Urinary bladder (tissue), 4 donors: ENCODE measurements around the gene RAB22A. TPM values are rescaled to one million over a fixed set of nuclear protein-coding genes. Genes with fewer than 3 reads are reported as not detected.

Source experiments
- DNase-seq: peaks from one replicate; pipeline ENCODE4 v3.0.0-alpha.2; 2015; ENCODE audit errors: extremely low spot score
- H3K27ac ChIP-seq: one replicate; pipeline ENCODE4 v1.5.1; 2013; ENCODE audit warnings: low read depth, mild to moderate bottlenecking, moderate library complexity
- H3K36me3 ChIP-seq: one replicate; pipeline ENCODE4 v1.6.1; 2013; ENCODE audit warnings: mild to moderate bottlenecking, moderate library complexity; ENCODE audit not compliant: insufficient read depth
- H3K4me1 ChIP-seq: one replicate; pipeline ENCODE4 v1.6.1; 2013; ENCODE audit warnings: mild to moderate bottlenecking, moderate library complexity; ENCODE audit not compliant: insufficient read depth
- H3K4me3 ChIP-seq: one replicate; pipeline ENCODE4 v1.5.1; 2013; ENCODE audit warnings: low read depth, low read length
- WGBS: extraction: QIAGEN DNeasy Blood & Tissue Kit; methylation state at CpG from one replicate; pipeline ENCODE4 v1.1.7; 2013; 5-methylcytosine and 5-hydroxymethylcytosine counted together
- polyA plus RNA-seq: library from polyadenylated mRNA; stranded (reverse); fragments of 200-250 nt; gene quantifications from one replicate; pipeline ENCODE4 v1.2.3, GENCODE V29; 2013
- total RNA-seq: library from RNA; depleted of rRNA; stranded (reverse); fragments of >200 nt; gene quantifications from one replicate; pipeline ENCODE4 v1.2.3, GENCODE V29; 2014
- donor health status: healthy with polysubstance abuse.
- donor health status: healthy.

The RAB22A gene
- total and polyA plus RNA-seq, 2 donors, result 7.0 to 28.2 TPM

GRCh38 chr20:58287638-58288037 is 21.9 kb upstream of the RAB22A start:
- Histone ChIP-seq H3K4me1 (no peaks in the 10 kb centered on the region), H3K4me3 (no peak overlapping the region), H3K27ac (no peak overlapping the region), H3K36me3 (peaks cover 2% of the 10 kb centered on the region)
- WGBS, result 90% methylated on average over 3 of the region's 3 CpGs
- no peak for DNase-seq

GRCh38 chr20:58289143-58289542 is 20.4 kb upstream of the RAB22A start:
- H3K36me3 ChIP-seq, result peaks cover 2% of the 10 kb centered on the region
- H3K4me3 ChIP-seq, result no peak overlapping the region
- 98% methylated on average over 2 of the region's 2 CpGs for WGBS
- no peaks in the 10 kb centered on the region for H3K4me1 ChIP-seq
- H3K27ac ChIP-seq, result no peak overlapping the region
- no peak for DNase-seq

- Histone ChIP-seq H3K36me3 (no peaks in the 10 kb centered on the region), H3K4me1 (no peaks in the 10 kb centered on the region), H3K27ac (no peak overlapping the region), H3K4me3 (no peak overlapping the region)
- 94% methylated on average over 2 of the region's 2 CpGs for WGBS
- DNase-seq, result no peak
Observed at GRCh38 chr20:58293453-58293852, 16.1 kb upstream of the RAB22A start.

- Histone ChIP-seq H3K36me3 (no peaks in the 10 kb centered on the region), H3K4me1 (no peaks in the 10 kb centered on the region), H3K4me3 (no peak overlapping the region), H3K27ac (no peak overlapping the region)
- no peak for DNase-seq
- 75% methylated on average over 13 of the region's 13 CpGs for WGBS
Observed at GRCh38 chr20:58294497-58295455, 14.7 kb upstream of the RAB22A start.

GRCh38 chr20:58296051-58296837 is 13.3 kb upstream of the RAB22A start:
- no peaks in the 10 kb centered on the region for H3K36me3 ChIP-seq
- no peak for DNase-seq
- no peak overlapping the region for H3K4me3 ChIP-seq
- WGBS, result 64% methylated on average over 7 of the region's 7 CpGs
- H3K27ac ChIP-seq, result no peak overlapping the region
- no peaks in the 10 kb centered on the region for H3K4me1 ChIP-seq

- 65% methylated on average over 2 of the region's 2 CpGs for WGBS
- H3K4me1 ChIP-seq, result no peaks in the 10 kb centered on the region
- no peak for DNase-seq
- no peak overlapping the region for H3K4me3 ChIP-seq
- H3K27ac ChIP-seq, result no peak overlapping the region
- no peaks in the 10 kb centered on the region for H3K36me3 ChIP-seq
Observed at GRCh38 chr20:58297394-58297793, 12.1 kb upstream of the RAB22A start.

- H3K4me1 ChIP-seq, result no peaks in the 10 kb centered on the region
- no peaks in the 10 kb centered on the region for H3K36me3 ChIP-seq
- WGBS, result 80% methylated on average over 5 of the region's 5 CpGs
- H3K27ac ChIP-seq, result no peak overlapping the region
- no peak overlapping the region for H3K4me3 ChIP-seq
- DNase-seq, result no peak
Observed at GRCh38 chr20:58300321-58300720, 9.2 kb upstream of the RAB22A start.

GRCh38 chr20:58303547-58303946 is 6.0 kb upstream of the RAB22A start:
- WGBS, result 89% methylated on average over 1 of the region's 1 CpG
- no peak overlapping the region for H3K27ac ChIP-seq
- DNase-seq, result no peak
- no peak overlapping the region for H3K4me3 ChIP-seq
- H3K36me3 ChIP-seq, result no peaks in the 10 kb centered on the region
- no peaks in the 10 kb centered on the region for H3K4me1 ChIP-seq

GRCh38 chr20:58305061-58305460 is 4.5 kb upstream of the RAB22A start:
- no peaks in the 10 kb centered on the region for H3K4me1 ChIP-seq
- WGBS, result 96% methylated on average over 1 of the region's 1 CpG
- H3K36me3 ChIP-seq, result no peaks in the 10 kb centered on the region
- no peak for DNase-seq
- H3K4me3 ChIP-seq, result no peak overlapping the region
- H3K27ac ChIP-seq, result no peak overlapping the region

- no peaks in the 10 kb centered on the region for H3K36me3 ChIP-seq
- H3K27ac ChIP-seq, result no peak overlapping the region
- H3K4me3 ChIP-seq, result no peak overlapping the region
- H3K4me1 ChIP-seq, result no peaks in the 10 kb centered on the region
- no peak for DNase-seq
- 76% methylated on average over 11 of the region's 11 CpGs for WGBS
Observed at GRCh38 chr20:58306421-58307261, 2.9 kb upstream of the RAB22A start.

GRCh38 chr20:58307270-58307669 is 2.2 kb upstream of the RAB22A start:
- DNase-seq, result no peak
- Histone ChIP-seq H3K4me1 (no peaks in the 10 kb centered on the region), H3K4me3 (no peak overlapping the region), H3K27ac (no peak overlapping the region), H3K36me3 (no peaks in the 10 kb centered on the region)
- 88% methylated on average over 7 of the region's 7 CpGs for WGBS

GRCh38 chr20:58308290-58308679 is 1.2 kb upstream of the RAB22A start:
- H3K4me3 ChIP-seq, result peak overlapping the region; percentile 98
- H3K4me1 ChIP-seq, result no peaks in the 10 kb centered on the region
- no peak for DNase-seq
- no peaks in the 10 kb centered on the region for H3K36me3 ChIP-seq
- H3K27ac ChIP-seq, result no peak overlapping the region
- 64% methylated on average over 9 of the region's 9 CpGs for WGBS
